Natural killer cell treated with Interleukin-12 subunit alpha and Interleukin-12 subunit beta and Interleukin-15 and Interleukin-18, amount 100 ng/mL, for 72 hours (primary cell): ENCODE data around the gene HORMAD1. TPM values are rescaled to one million over a fixed set of nuclear protein-coding genes. Genes with fewer than 3 reads are reported as not detected.
A peak's percentile ranks its signal among the peaks of the same experiment; 100 is the strongest.
"Not testable (repeated sequence)": the region's sequence is repeated elsewhere in the genome, so short reads cannot be mapped to it uniquely, and the experiment has no call there.

Source experiments
- ATAC-seq, 2 donors: fragments of 150-1000 bp; cut with Tn5 transposase in 1 of 2; sonication (Bioruptor Pico), chemical (Tn5 transposase) in 1 of 2; 2 replicates each; pipeline ENCODE4 v1.10.0; 2021
- DNase-seq: peaks from one replicate; pipeline ENCODE4 v3.0.0; 2022; ENCODE audit warnings: low spot score
- H3K27ac Mint-ChIP-seq, 2 donors: 1 replicate in 1 of 2; 2 replicates in 1 of 2; pipeline ENCODE4 v1.8.0; 2022; ENCODE audit warnings: mixed read lengths in 2 of 2, mild to moderate bottlenecking in 1 of 2, moderate library complexity in 1 of 2
- H3K27me3 Mint-ChIP-seq, 2 donors: 1 replicate in 1 of 2; 2 replicates in 1 of 2; pipeline ENCODE4 v1.8.0; 2022; ENCODE audit warnings: mixed read lengths in 2 of 2
- H3K36me3 Mint-ChIP-seq: one replicate; pipeline ENCODE4 v1.8.0; 2022; ENCODE audit warnings: mixed read lengths
- H3K4me1 Mint-ChIP-seq, 2 donors: 1 replicate in 1 of 2; 2 replicates in 1 of 2; pipeline ENCODE4 v1.8.0; 2022; ENCODE audit warnings: low read depth in 2 of 2, mixed read lengths in 2 of 2, mild to moderate bottlenecking in 1 of 2
- H3K4me3 Mint-ChIP-seq: one replicate; pipeline ENCODE4 v1.8.0; 2022; ENCODE audit warnings: mixed read lengths
- H3K9me3 Mint-ChIP-seq: 2 replicates; pipeline ENCODE4 v1.8.0; 2022; ENCODE audit warnings: mixed read lengths
- total RNA-seq, 2 donors: library from RNA; stranded (reverse); gene quantifications; one replicate each; pipeline ENCODE4 v1.2.3, GENCODE V29; 2022

The HORMAD1 gene
- under 1 TPM; 0.43 to 0.64 TPM for total RNA-seq

GRCh38 chr1:150720703-150721102 lies at the start of gene HORMAD1:
HORMAD1 (minus strand) TSS chr1:150720895; CDS start chr1:150719505, 1,390 bp downstream.
- DNase-seq (no peak), ATAC-seq (no peak)
- H3K27ac Mint-ChIP-seq: no peak within 1 kb of the TSS
- no peaks in the 10 kb centered on the region for H3K27me3 Mint-ChIP-seq
- H3K9me3 Mint-ChIP-seq: no peaks in the 10 kb centered on the region
- H3K4me1 Mint-ChIP-seq: peaks cover 4 to 6% of the 10 kb centered on the region in 2 donors
- H3K36me3 Mint-ChIP-seq: no peaks in the 10 kb centered on the region
- H3K4me3 Mint-ChIP-seq: no peak within 1 kb of the TSS

GRCh38 chr1:150767704-150768103 lies 47.0 kb upstream of the HORMAD1 start:
- H3K27ac Mint-ChIP-seq: peak overlapping the region in 1 of 2 donors; percentile 75
- ATAC-seq, H3K36me3 Mint-ChIP-seq, H3K4me3 Mint-ChIP-seq, DNase-seq, H3K9me3 Mint-ChIP-seq, H3K27me3 Mint-ChIP-seq: not testable (repeated sequence)
- H3K4me1 Mint-ChIP-seq: peaks cover 33 to 44% of the 10 kb centered on the region in 2 donors

GRCh38 chr1:150765977-150766301 lies 45.2 kb upstream of the HORMAD1 start:
- Mint-ChIP-seq H3K4me3 (peak overlapping the region; percentile 95), H3K36me3 (peaks cover 15% of the 10 kb centered on the region), H3K4me1 (peaks cover 32 to 45% of the 10 kb centered on the region in 2 donors), H3K27ac (peak overlapping the region; percentile 96 to 99)
- H3K9me3 Mint-ChIP-seq, ATAC-seq, H3K27me3 Mint-ChIP-seq, DNase-seq: not testable (repeated sequence)

GRCh38 chr1:150765296-150765976 lies 44.7 kb upstream of the HORMAD1 start, which contains the start of gene CTSS:
CTSS (minus strand) TSS chr1:150765778; CDS start chr1:150764763, 1,015 bp downstream.
- ATAC-seq: peak; percentile 91 to 92
- Mint-ChIP-seq H3K4me3 (peak within 1 kb of the TSS; percentile 95), H3K27me3 (peaks cover 0 to 2% of the 10 kb centered on the region in 2 donors), H3K27ac (peak within 1 kb of the TSS; percentile 96 to 99), H3K4me1 (peaks cover 31 to 41% of the 10 kb centered on the region in 2 donors), H3K36me3 (peaks cover 17% of the 10 kb centered on the region), H3K9me3 (no peaks in the 10 kb centered on the region)
- peak; percentile 61 for DNase-seq

GRCh38 chr1:150764617-150765101 lies 44.0 kb upstream of the HORMAD1 start:
- no peaks in the 10 kb centered on the region for H3K9me3 Mint-ChIP-seq
- no peaks in the 10 kb centered on the region for H3K27me3 Mint-ChIP-seq
- peak overlapping the region; percentile 96 to 99 for H3K27ac Mint-ChIP-seq
- peaks cover 37 to 48% of the 10 kb centered on the region in 2 donors for H3K4me1 Mint-ChIP-seq
- H3K4me3 Mint-ChIP-seq: peak overlapping the region; percentile 95
- no peak for DNase-seq
- peaks cover 23% of the 10 kb centered on the region for H3K36me3 Mint-ChIP-seq
- peak; percentile 70 to 71 for ATAC-seq

- ATAC-seq (no peak), DNase-seq (no peak)
- Mint-ChIP-seq H3K4me3 (peak overlapping the region; percentile 54), H3K27ac (peak overlapping the region in 1 of 2 donors; percentile 5), H3K36me3 (peaks cover 23% of the 10 kb centered on the region), H3K9me3 (no peaks in the 10 kb centered on the region), H3K4me1 (peaks cover 42 to 50% of the 10 kb centered on the region in 2 donors), H3K27me3 (no peaks in the 10 kb centered on the region)
Observed at GRCh38 chr1:150763018-150763417, 42.3 kb upstream of the HORMAD1 start.

GRCh38 chr1:150762552-150762951 lies 41.9 kb upstream of the HORMAD1 start:
- Mint-ChIP-seq H3K27ac (peak overlapping the region in 1 of 2 donors; percentile 5), H3K36me3 (peaks cover 23% of the 10 kb centered on the region), H3K4me1 (peaks cover 42 to 50% of the 10 kb centered on the region in 2 donors), H3K9me3 (no peaks in the 10 kb centered on the region), H3K27me3 (no peaks in the 10 kb centered on the region), H3K4me3 (peak overlapping the region; percentile 54)
- DNase-seq: no peak
- no peak for ATAC-seq

GRCh38 chr1:150761801-150762200 lies 41.1 kb upstream of the HORMAD1 start:
- no peak for DNase-seq
- peaks cover 23% of the 10 kb centered on the region for H3K36me3 Mint-ChIP-seq
- H3K27ac Mint-ChIP-seq: no peak overlapping the region
- no peak overlapping the region for H3K4me3 Mint-ChIP-seq
- H3K27me3 Mint-ChIP-seq: no peaks in the 10 kb centered on the region
- no peaks in the 10 kb centered on the region for H3K9me3 Mint-ChIP-seq
- no peak for ATAC-seq
- H3K4me1 Mint-ChIP-seq: peaks cover 42 to 50% of the 10 kb centered on the region in 2 donors

- DNase-seq (no peak), ATAC-seq (no peak)
- Mint-ChIP-seq H3K9me3 (no peaks in the 10 kb centered on the region), H3K27ac (no peak overlapping the region), H3K36me3 (peaks cover 18% of the 10 kb centered on the region), H3K4me3 (no peak overlapping the region), H3K27me3 (no peaks in the 10 kb centered on the region), H3K4me1 (peaks cover 37 to 42% of the 10 kb centered on the region in 2 donors)
Observed at GRCh38 chr1:150760013-150760412, 39.3 kb upstream of the HORMAD1 start.

GRCh38 chr1:150753416-150753815 lies 32.7 kb upstream of the HORMAD1 start:
- H3K27me3 Mint-ChIP-seq: no peaks in the 10 kb centered on the region
- DNase-seq: no peak
- no peaks in the 10 kb centered on the region for H3K4me1 Mint-ChIP-seq
- peaks cover 6% of the 10 kb centered on the region for H3K36me3 Mint-ChIP-seq
- no peak overlapping the region for H3K27ac Mint-ChIP-seq
- no peak for ATAC-seq
- no peak overlapping the region for H3K4me3 Mint-ChIP-seq
- H3K9me3 Mint-ChIP-seq: no peaks in the 10 kb centered on the region

GRCh38 chr1:150751443-150751842 lies 30.7 kb upstream of the HORMAD1 start:
- H3K36me3 Mint-ChIP-seq: peaks cover 6% of the 10 kb centered on the region
- no peak for DNase-seq
- no peaks in the 10 kb centered on the region for H3K4me1 Mint-ChIP-seq
- no peak overlapping the region for H3K27ac Mint-ChIP-seq
- no peaks in the 10 kb centered on the region for H3K27me3 Mint-ChIP-seq
- no peak for ATAC-seq
- no peaks in the 10 kb centered on the region for H3K9me3 Mint-ChIP-seq
- no peak overlapping the region for H3K4me3 Mint-ChIP-seq

- no peak overlapping the region for H3K4me3 Mint-ChIP-seq
- H3K9me3 Mint-ChIP-seq: no peaks in the 10 kb centered on the region
- no peaks in the 10 kb centered on the region for H3K4me1 Mint-ChIP-seq
- H3K27me3 Mint-ChIP-seq: no peaks in the 10 kb centered on the region
- no peak overlapping the region for H3K27ac Mint-ChIP-seq
- H3K36me3 Mint-ChIP-seq: peaks cover 6% of the 10 kb centered on the region
- DNase-seq (no peak), ATAC-seq (no peak)
Observed at GRCh38 chr1:150749720-150750311, 29.1 kb upstream of the HORMAD1 start.

GRCh38 chr1:150748878-150749719 lies 28.4 kb upstream of the HORMAD1 start:
- Mint-ChIP-seq H3K27me3 (no peaks in the 10 kb centered on the region), H3K36me3 (peaks cover 6% of the 10 kb centered on the region), H3K9me3 (no peaks in the 10 kb centered on the region), H3K4me3 (no peak overlapping the region), H3K4me1 (no peaks in the 10 kb centered on the region), H3K27ac (no peak overlapping the region)
- no peak for ATAC-seq
- no peak for DNase-seq
